IPS-18c (cell line): ENCODE measurements around the gene KRTAP4-6.
"Not testable (repeated sequence)": the region's sequence is repeated elsewhere in the genome, so short reads cannot be mapped to it uniquely, and the experiment has no call there.

Experiments
- H3K4me3 ChIP-seq: 2 replicates; pipeline ENCODE4 v1.7.0; 2013; ENCODE audit warnings: low read depth, mild to moderate bottlenecking, low read length, moderate library complexity; ENCODE audit not compliant: insufficient read depth
- H3K9me3 ChIP-seq: one replicate; pipeline ENCODE4 v1.6.1; 2013; ENCODE audit warnings: mild to moderate bottlenecking, low read length, moderate library complexity; ENCODE audit not compliant: control insufficient read depth, insufficient read depth

Gene KRTAP4-6

DNA sequence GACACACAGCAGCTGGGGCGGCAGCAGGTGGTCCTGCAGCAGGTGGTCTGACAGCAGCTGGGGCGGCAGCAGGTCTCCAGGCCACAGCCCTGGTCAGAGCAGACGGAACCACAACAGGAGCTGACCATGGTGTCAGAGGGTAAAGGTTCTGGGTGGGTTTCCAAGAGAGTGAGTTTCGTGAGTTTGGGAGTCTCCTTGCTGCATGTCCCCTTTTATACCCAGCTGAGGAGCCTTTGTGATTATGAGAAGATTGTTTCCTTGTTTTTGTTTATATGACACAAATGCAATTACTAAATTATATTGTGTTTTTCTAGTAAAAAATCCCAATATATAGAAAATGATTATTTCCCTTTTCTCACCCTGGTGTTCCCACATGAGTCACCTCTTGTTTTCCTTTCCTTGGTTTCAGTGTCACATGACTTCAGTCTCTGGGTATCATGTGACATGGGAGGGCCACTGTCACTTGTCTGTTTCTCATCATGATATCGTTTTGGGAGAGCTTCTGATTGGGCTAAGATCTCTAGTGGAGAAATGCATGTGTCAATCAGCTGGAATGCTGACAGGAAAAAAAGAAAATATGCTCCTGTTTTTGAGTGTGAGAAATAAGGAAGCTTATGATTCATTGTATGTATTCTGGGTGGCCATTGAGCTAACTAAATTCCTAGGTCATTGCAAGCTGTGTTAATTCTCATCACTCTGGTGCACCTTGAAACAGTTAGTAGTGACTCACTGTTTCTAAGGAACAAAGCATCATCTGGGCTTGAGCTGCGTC is at the start of gene KRTAP4-6:
KRTAP4-6 (minus strand) TSS at position 185 of the 772 bp plus-strand sequence; CDS start at position 128, 57 bp downstream.
- no peak within 1 kb of the TSS for H3K4me3 ChIP-seq
- peaks cover 5% of the 10 kb centered on the region for H3K9me3 ChIP-seq

- not testable (repeated sequence) for H3K9me3 ChIP-seq, H3K4me3 ChIP-seq
Observed at GRCh38 chr17:41189837-41190318, 49.5 kb upstream of the KRTAP4-6 start, which contains the start of gene KRTAP9-1. TSS of gene KRTAP9-1 (plus strand) at chr17:41189887. CDS start at chr17:41189887, 0 bp downstream.

DNA sequence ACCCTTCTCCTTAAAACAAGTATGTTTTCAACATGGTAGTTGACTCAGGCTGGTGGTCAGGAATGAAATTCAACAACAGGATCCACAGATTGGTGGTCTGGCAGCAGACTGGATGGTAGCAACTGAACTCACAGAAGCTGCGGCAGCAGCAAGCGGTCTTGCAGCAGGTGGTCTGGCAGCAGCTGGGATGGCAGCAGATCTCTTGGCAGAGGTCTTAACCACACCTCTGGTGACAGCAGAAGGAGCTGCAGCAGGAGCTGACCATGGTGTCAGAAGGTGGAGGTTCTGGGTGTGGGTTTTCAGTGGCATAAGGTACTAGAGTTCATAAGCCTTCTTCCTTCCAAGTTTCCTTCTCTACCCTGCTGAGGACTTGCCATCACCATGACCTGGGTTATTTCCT is 46.5 kb upstream of the KRTAP4-6 start:
- Histone ChIP-seq H3K4me3 (no peak overlapping the region), H3K9me3 (peaks cover 2% of the 10 kb centered on the region)

GRCh38 chr17:41185001-41185400 is 44.7 kb upstream of the KRTAP4-6 start:
- Histone ChIP-seq H3K9me3 (peaks cover 1% of the 10 kb centered on the region), H3K4me3 (no peak overlapping the region)

DNA sequence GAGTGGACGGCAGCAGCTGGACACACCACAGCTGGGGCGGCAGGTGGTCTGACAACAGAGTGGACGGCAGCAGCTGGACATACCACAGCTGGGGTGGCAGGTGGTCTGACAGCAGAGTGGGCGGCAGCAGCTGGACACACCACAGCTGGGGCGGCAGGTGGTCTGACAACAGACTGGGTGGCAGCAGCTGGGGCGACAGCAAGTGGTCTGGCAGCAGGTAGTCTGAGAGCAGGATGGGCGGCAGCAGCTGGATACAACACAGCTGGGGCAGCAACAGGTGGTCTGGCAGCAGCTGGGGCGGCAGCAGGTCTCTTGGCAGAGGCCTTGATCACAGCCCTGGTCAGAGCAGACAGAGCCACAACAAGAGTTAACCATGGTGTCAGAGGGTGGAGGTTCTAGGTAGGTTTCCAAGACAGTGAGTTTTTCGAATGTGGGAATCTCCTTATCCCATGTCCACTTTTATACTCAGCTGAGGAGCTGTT is 44.2 kb upstream of the KRTAP4-6 start, which contains the start of gene KRTAP4-1:
KRTAP4-1 (minus strand) TSS at position 432 of the 482 bp plus-strand sequence; CDS start at position 375, 57 bp downstream.
- Histone ChIP-seq H3K9me3 (no peaks in the 10 kb centered on the region), H3K4me3 (no peak within 1 kb of the TSS)

DNA sequence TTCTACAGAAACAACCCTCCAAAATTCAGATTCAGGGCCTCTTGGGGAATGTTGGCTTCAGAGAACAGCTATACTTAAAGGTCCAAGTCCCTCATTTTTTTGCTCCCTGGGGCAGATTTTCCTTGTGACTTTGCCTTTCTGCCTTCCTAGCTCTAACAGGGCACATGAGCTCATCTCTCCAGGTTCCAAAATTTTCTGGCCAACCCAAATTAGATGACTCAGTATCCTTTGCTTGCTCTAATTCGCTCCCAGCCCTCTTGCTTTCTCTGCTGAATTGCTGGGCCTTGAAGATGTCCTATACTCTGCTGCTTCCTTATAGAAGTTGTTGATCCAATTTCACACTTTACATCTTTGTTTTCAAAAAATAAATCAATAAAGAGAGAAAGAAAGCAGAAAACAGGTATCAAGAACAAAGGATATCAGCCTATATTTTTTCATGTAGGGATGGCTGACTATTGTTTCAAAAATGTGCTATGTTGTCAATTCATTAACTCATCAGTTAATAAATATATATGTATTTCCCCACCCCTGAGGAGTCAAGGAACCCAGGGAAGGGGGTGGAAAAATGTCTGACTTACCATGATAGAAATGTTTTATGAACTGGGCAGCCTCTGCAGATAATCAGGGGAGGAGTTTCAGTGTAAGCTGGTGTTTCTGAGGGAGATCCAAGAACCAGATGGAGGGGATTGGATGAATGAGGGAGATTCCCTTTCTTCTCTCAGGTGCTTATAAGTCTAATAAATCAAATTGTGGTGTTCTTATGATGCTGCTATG is 38.7 kb upstream of the KRTAP4-6 start:
- Histone ChIP-seq H3K9me3 (no peaks in the 10 kb centered on the region), H3K4me3 (no peak overlapping the region)

GRCh38 chr17:41178341-41178740 is 38.0 kb upstream of the KRTAP4-6 start:
- H3K9me3 ChIP-seq = no peaks in the 10 kb centered on the region
- H3K4me3 ChIP-seq = no peak overlapping the region

- Histone ChIP-seq H3K4me3 (no peak within 1 kb of the TSS), H3K9me3 (no peaks in the 10 kb centered on the region)
Observed at GRCh38 chr17:41177727-41178271, 37.5 kb upstream of the KRTAP4-6 start, which contains the start of gene KRTAP4-2. TSS of gene KRTAP4-2 (minus strand) at chr17:41178221. CDS start at chr17:41178164, 57 bp downstream.

GRCh38 chr17:41176744-41177387 is 36.5 kb upstream of the KRTAP4-6 start:
- Histone ChIP-seq H3K9me3 (no peaks in the 10 kb centered on the region), H3K4me3 (no peak overlapping the region)

- H3K9me3 ChIP-seq = no peaks in the 10 kb centered on the region
- H3K4me3 ChIP-seq = no peak overlapping the region
Observed at GRCh38 chr17:41171886-41172285, 31.5 kb upstream of the KRTAP4-6 start.

- H3K4me3 ChIP-seq = no peak within 1 kb of the TSS
- no peaks in the 10 kb centered on the region for H3K9me3 ChIP-seq
Observed at GRCh38 chr17:41168121-41168520, 27.8 kb upstream of the KRTAP4-6 start, which contains the start of gene KRTAP4-3. TSS of gene KRTAP4-3 (minus strand) at chr17:41168221. CDS start at chr17:41168172, 49 bp downstream.

DNA sequence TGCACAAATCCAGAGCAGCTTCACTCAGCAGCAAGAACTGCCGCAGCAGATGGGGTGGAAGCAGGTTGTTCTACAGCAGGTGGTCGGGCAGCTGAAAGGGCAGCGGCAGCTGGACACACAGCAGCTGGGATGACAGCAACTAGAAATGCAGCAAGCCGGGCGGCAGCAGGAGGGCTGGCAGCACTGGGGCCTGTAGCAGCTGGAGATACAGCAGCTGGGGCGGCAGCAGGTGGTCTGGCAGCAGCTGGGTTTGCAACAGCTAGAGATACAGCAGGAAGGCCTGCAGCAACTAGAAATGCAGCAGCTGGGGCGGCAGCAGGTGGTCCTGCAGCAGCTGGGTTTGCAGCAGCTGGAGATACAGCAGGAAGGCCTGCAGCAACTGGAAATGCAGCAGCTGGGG is 27.2 kb upstream of the KRTAP4-6 start:
- no peaks in the 10 kb centered on the region for H3K9me3 ChIP-seq
- no peak overlapping the region for H3K4me3 ChIP-seq

DNA sequence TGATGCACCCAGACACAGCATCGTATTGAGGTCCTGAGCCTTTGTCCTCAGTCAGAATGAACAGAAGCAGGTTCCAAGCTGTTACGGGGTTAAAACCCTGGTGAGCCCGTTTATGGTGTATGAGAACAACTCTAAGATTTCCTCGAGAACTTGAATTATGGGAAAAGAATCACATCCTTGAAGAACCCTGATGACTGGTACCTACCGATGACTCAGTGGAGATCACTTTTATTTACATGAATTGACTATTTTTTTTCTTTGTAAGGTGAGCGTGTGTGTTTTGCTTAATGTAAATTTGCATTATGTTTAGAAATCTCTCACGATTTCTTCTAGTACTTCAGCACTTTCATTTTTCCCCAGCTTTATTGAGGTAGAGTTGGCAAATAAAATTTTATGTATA is 23.5 kb upstream of the KRTAP4-6 start:
- Histone ChIP-seq H3K9me3 (no peaks in the 10 kb centered on the region), H3K4me3 (no peak overlapping the region)

DNA sequence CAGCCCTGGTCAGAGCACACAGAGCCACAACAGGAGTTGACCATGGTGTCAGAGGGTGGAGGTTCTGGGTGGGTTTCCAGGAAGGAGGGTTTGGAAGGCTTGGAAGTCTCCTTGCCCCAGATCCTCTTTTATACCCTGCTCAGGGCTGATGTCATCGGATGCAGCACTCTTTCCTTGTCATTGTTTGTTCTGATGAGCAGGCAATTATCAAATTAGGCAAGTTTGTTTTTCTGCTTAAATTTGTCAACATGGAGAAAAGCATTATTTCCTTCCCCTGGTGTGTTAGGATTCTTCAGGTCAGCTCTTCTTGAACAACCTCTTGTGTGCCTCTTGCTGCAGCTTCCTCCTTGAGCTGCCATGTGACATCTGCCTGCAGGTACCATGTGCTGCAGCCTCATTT is 20.3 kb upstream of the KRTAP4-6 start, which contains the start of gene KRTAP4-4:
KRTAP4-4 (minus strand) TSS at position 101 of the 400 bp plus-strand sequence; CDS start at position 44, 57 bp downstream.
- H3K4me3 ChIP-seq = no peak within 1 kb of the TSS

GRCh38 chr17:41160190-41160589 is 19.8 kb upstream of the KRTAP4-6 start:
- H3K9me3 ChIP-seq, H3K4me3 ChIP-seq: not testable (repeated sequence)

More for the DNA sequence above, 20.3 kb upstream of the KRTAP4-6 start, which contains the start of gene KRTAP4-4:
- no peaks in the 10 kb centered on the region for H3K9me3 ChIP-seq

- Histone ChIP-seq H3K9me3 (no peaks in the 10 kb centered on the region), H3K4me3 (no peak overlapping the region)
Observed at GRCh38 chr17:41153856-41154255, 13.5 kb upstream of the KRTAP4-6 start.

DNA sequence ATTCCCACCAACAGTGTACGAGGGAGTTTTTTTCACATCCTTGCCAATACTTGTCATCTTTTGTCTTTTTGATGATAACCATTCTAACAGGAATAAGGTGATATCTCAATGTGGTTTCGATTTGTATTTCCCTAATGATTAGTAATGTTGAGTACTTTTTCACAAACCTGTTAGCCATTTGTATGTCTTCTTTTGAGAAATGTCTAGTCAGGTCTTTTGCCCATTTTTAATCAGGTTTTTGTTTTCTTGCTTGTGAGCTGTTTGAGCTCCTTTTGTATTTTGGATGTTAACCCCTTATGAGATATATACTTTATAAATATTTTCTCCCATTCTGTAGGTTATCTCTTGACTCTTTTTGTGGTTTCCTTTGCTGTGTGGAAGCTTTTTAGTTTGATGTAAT is 11.2 kb upstream of the KRTAP4-6 start:
- Histone ChIP-seq H3K4me3 (no peak overlapping the region), H3K9me3 (no peaks in the 10 kb centered on the region)
